OCI-LY1 (cell line): ENCODE results near the gene BTBD10.

ENCODE experiments used
- EZH2 ChIP-seq: fragments of 200-600 bp; sonication (generic), shearing (Covaris generic); IDR thresholded peaks from 2 replicates; pipeline ENCODE4 v1.8.0; 2017; ENCODE audit warnings: borderline replicate concordance, mixed run types, mild to moderate bottlenecking, antibody characterized with exemption, low read length, moderate library complexity, mixed read lengths
- TF ChIP-seq, protein P1 (sequence below): fragments of 200-600 bp; sonication (generic), shearing (Covaris generic); IDR thresholded peaks from 2 replicates; pipeline ENCODE4 v1.5.1; 2017; ENCODE audit warnings: mild to moderate bottlenecking, antibody characterized with exemption, low read length, moderate library complexity, mixed read lengths

DNA sequence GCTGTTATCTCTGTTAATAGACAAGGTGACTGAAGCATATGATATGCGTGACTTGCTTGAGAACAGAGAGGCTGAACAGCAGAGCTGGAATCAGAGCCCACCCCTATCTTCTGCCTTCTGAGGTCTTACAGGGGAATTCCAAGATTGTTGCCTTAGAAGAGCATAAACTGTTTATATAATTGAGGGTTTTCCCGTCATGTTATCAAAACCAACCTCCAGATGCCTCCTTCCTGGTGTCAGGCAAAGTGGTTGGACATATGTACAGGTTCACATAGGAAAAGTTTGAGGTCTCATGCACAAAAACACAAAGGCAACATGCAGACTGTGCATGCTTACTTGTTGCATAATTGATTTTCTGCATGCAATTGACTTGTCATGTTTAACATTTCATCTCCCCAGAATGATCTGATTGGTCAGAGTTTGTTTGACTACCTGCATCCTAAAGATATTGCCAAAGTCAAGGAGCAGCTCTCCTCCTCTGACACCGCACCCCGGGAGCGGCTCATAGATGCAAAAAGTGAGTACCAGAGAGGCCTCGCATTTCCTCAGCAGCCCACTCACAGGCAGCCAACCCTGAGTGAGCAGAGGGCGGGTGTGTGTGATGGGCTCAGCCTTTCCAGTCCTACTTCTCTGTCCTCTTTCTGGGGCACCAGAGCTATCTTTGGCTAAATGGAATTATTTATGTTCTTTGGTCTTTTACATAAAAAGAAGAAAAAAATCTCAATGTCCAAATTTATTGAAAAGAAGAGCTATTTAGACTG, 96.6 kb downstream of the BTBD10 start:
- no peak for TF ChIP-seq EZH2
- TF ChIP-seq, protein P1, sequence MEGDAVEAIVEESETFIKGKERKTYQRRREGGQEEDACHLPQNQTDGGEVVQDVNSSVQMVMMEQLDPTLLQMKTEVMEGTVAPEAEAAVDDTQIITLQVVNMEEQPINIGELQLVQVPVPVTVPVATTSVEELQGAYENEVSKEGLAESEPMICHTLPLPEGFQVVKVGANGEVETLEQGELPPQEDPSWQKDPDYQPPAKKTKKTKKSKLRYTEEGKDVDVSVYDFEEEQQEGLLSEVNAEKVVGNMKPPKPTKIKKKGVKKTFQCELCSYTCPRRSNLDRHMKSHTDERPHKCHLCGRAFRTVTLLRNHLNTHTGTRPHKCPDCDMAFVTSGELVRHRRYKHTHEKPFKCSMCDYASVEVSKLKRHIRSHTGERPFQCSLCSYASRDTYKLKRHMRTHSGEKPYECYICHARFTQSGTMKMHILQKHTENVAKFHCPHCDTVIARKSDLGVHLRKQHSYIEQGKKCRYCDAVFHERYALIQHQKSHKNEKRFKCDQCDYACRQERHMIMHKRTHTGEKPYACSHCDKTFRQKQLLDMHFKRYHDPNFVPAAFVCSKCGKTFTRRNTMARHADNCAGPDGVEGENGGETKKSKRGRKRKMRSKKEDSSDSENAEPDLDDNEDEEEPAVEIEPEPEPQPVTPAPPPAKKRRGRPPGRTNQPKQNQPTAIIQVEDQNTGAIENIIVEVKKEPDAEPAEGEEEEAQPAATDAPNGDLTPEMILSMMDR, result no peak
